Measurements from ENCODE around the gene ZPBP.
A peak's percentile ranks its signal among the peaks of the same experiment; 100 is the strongest.

Gene ZPBP

GRCh38 chr7:50022991-50023390 lies 70.1 kb downstream of the ZPBP start:
- 0 out of 2 replicates have a peak overlapping the region, but pooled peaks have one; percentile 28 for H2AFZ ChIP-seq (ENCODE audit: low read depth, low read length)

GRCh38 chr7:50022451-50022850 lies 70.6 kb downstream of the ZPBP start:
- no peaks in the 10 kb centered on the region for H3K79me2 ChIP-seq (ENCODE audit: low read length)
- peaks cover 11% of the 10 kb centered on the region for H3K4me1 ChIP-seq (ENCODE audit: low read length)
- no peaks in the 10 kb centered on the region for H3K36me3 ChIP-seq (replicated peaks; ENCODE audit: low read depth, low read length)
- no peaks in the 10 kb centered on the region for H4K20me1 ChIP-seq (ENCODE audit: insufficient read depth, low read length)
- no peaks in the 10 kb centered on the region for H3K9me3 ChIP-seq (ENCODE audit: insufficient read depth, low read length)
- TF ChIP-seq CTCF (IDR thresholded peaks at IDR 0.05; ENCODE audit: low read depth, low read length) (no peak), EZH2phosphoT487 (IDR thresholded peaks at IDR 0.05; ENCODE audit: low read depth) (no peak)
- H3K4me3 ChIP-seq (ENCODE audit: low read length), result no peak overlapping the region
- H2AFZ ChIP-seq (ENCODE audit: low read depth, low read length), result peak overlapping the region; percentile 28; the same call in 1 of the 2 replicates
- peak overlapping the region; percentile 24 for H3K4me2 ChIP-seq (ENCODE audit: low read length)
- H3K27me3 ChIP-seq (ENCODE audit: low read depth, low read length), result no peaks in the 10 kb centered on the region
- H3K9ac ChIP-seq (ENCODE audit: low read length), result no peak overlapping the region
- peak overlapping the region; percentile 62 for H3K27ac ChIP-seq (ENCODE audit: low read length)

More at GRCh38 chr7:50022991-50023390, 70.1 kb downstream of the ZPBP start:
- no peaks in the 10 kb centered on the region for H3K36me3 ChIP-seq (replicated peaks; ENCODE audit: low read depth, low read length)
- H3K9me3 ChIP-seq (ENCODE audit: insufficient read depth, low read length), result no peaks in the 10 kb centered on the region
- H4K20me1 ChIP-seq (ENCODE audit: insufficient read depth, low read length), result no peaks in the 10 kb centered on the region
- H3K27ac ChIP-seq (ENCODE audit: low read length), result peak overlapping the region; percentile 62
- H3K4me1 ChIP-seq (ENCODE audit: low read length), result peaks cover 11% of the 10 kb centered on the region
- no peaks in the 10 kb centered on the region for H3K79me2 ChIP-seq (ENCODE audit: low read length)
- no peaks in the 10 kb centered on the region for H3K27me3 ChIP-seq (ENCODE audit: low read depth, low read length)
- TF ChIP-seq EZH2phosphoT487 (IDR thresholded peaks at IDR 0.05; ENCODE audit: low read depth), result no peak
- TF ChIP-seq CTCF (IDR thresholded peaks at IDR 0.05; ENCODE audit: low read depth, low read length), result no peak
- peak overlapping the region; percentile 24 for H3K4me2 ChIP-seq (ENCODE audit: low read length)
- no peak overlapping the region for H3K9ac ChIP-seq (ENCODE audit: low read length)
- no peak overlapping the region for H3K4me3 ChIP-seq (ENCODE audit: low read length)

DNA sequence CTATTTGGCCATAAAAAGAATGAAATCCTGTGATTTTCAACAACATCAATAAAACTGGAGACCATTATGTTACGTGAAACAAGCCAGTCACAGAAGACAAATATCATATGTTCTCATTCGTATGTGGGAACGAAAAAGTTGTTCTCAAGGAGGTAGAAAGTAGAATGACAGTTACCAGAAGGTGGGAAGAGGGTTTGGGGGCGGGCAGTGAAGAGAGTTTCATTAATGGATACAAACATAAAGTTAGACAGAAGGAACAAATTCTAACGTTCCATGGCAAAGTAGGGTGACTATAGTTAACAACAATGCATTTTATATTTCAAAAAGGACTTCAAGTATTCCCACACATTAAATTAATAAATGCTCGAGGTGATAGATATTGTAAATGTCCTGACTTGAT lies 97.4 kb downstream of the ZPBP start:
- no peak overlapping the region for H3K4me2 ChIP-seq (ENCODE audit: low read length)
- no peak overlapping the region for H3K4me3 ChIP-seq (ENCODE audit: low read length)
- no peaks in the 10 kb centered on the region for H3K36me3 ChIP-seq (replicated peaks; ENCODE audit: low read depth, low read length)
- no peak overlapping the region for H3K27ac ChIP-seq (ENCODE audit: low read length)
- TF ChIP-seq EZH2phosphoT487 (IDR thresholded peaks at IDR 0.05; ENCODE audit: low read depth), result no peak
- no peak for TF ChIP-seq CTCF (IDR thresholded peaks at IDR 0.05; ENCODE audit: low read depth, low read length)
- H3K9ac ChIP-seq (ENCODE audit: low read length), result no peak overlapping the region
- H4K20me1 ChIP-seq (ENCODE audit: insufficient read depth, low read length), result no peaks in the 10 kb centered on the region
- no peaks in the 10 kb centered on the region for H3K9me3 ChIP-seq (ENCODE audit: insufficient read depth, low read length)
- H2AFZ ChIP-seq (ENCODE audit: low read depth, low read length), result no peak overlapping the region
- peaks cover 3% of the 10 kb centered on the region; the same call in 1 of the 2 replicates for H3K27me3 ChIP-seq (ENCODE audit: low read depth, low read length)
- H3K4me1 ChIP-seq (ENCODE audit: low read length), result no peaks in the 10 kb centered on the region
- H3K79me2 ChIP-seq (ENCODE audit: low read length), result no peaks in the 10 kb centered on the region

GRCh38 chr7:49986191-49986590 lies 106.9 kb downstream of the ZPBP start:
- H3K4me2 ChIP-seq (ENCODE audit: low read length), result no peak overlapping the region
- no peak overlapping the region for H2AFZ ChIP-seq (ENCODE audit: low read depth, low read length)
- H4K20me1 ChIP-seq (ENCODE audit: insufficient read depth, low read length), result no peaks in the 10 kb centered on the region
- H3K9ac ChIP-seq (ENCODE audit: low read length), result no peak overlapping the region
- no peak for TF ChIP-seq EZH2phosphoT487 (IDR thresholded peaks at IDR 0.05; ENCODE audit: low read depth)
- TF ChIP-seq CTCF (IDR thresholded peaks at IDR 0.05; ENCODE audit: low read depth, low read length), result no peak
- peaks cover 4% of the 10 kb centered on the region; the same call in 1 of the 2 replicates for H3K27me3 ChIP-seq (ENCODE audit: low read depth, low read length)
- no peaks in the 10 kb centered on the region for H3K79me2 ChIP-seq (ENCODE audit: low read length)
- no peak overlapping the region for H3K27ac ChIP-seq (ENCODE audit: low read length)
- no peaks in the 10 kb centered on the region for H3K36me3 ChIP-seq (replicated peaks; ENCODE audit: low read depth, low read length)
- H3K4me1 ChIP-seq (ENCODE audit: low read length), result no peaks in the 10 kb centered on the region
- H3K4me3 ChIP-seq (ENCODE audit: low read length), result no peak overlapping the region
- no peaks in the 10 kb centered on the region for H3K9me3 ChIP-seq (ENCODE audit: insufficient read depth, low read length)

Measured in OCI-LY3 (cell line).